ENCODE measurements around the gene MROH2A.

The MROH2A gene

DNA sequence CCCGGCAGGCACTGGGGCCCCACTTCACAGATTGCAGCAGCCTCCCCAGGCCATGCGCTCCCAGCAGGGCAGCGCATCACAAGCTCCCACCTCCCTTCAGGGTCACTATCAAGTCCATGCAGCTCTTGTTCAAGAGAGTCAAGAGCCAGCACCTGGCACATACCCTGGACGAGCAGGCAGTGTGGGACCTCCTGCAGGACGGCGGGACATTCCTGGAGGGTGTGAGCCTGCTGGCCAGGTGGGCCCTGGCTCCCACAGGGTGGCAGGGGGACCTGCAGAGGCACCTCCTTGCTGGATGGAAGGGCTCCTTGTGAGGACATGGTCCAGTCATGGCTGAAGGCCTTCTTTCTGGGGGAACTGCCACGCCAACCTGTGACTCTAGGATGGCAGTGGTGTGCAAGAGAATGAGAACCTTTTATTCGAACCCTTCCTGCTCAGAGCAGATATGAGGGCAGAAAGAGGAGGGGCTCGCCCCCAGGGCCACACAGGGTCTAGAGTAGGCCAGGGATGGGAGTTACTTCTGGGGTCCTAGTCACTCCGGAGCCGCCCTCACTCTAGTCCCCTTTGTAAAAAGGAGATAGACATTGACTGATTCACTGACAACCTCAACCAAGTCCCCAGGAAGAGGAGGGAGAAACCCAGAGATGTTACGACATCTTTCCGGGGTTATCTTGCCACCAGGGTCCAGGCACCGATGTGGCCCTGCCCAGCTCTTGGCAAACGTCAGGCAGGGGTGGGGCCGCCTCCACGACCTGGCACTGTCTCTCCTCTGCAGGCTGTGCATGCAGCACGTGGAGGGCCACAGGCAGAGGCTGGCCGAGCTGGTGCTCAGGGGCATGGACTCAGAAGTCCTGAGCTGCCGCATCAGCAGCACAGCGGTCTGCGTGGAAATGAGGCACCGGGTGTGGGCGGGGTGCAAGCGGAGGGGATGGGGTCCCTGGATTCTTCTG, 44.9 kb downstream of the MROH2A start:
- POLR2A ChIA-PET (ENCODE audit: low non-redundant PET) = no interaction called here
- TF ChIP-seq, protein P1, sequence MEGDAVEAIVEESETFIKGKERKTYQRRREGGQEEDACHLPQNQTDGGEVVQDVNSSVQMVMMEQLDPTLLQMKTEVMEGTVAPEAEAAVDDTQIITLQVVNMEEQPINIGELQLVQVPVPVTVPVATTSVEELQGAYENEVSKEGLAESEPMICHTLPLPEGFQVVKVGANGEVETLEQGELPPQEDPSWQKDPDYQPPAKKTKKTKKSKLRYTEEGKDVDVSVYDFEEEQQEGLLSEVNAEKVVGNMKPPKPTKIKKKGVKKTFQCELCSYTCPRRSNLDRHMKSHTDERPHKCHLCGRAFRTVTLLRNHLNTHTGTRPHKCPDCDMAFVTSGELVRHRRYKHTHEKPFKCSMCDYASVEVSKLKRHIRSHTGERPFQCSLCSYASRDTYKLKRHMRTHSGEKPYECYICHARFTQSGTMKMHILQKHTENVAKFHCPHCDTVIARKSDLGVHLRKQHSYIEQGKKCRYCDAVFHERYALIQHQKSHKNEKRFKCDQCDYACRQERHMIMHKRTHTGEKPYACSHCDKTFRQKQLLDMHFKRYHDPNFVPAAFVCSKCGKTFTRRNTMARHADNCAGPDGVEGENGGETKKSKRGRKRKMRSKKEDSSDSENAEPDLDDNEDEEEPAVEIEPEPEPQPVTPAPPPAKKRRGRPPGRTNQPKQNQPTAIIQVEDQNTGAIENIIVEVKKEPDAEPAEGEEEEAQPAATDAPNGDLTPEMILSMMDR (conservative IDR thresholded peaks at IDR 0.05; ENCODE audit: low read depth) = no peak
- CTCF ChIA-PET = interaction anchor here (0.7 kb wide), 1 partner anchor 1209 kb away, joined by 3 read pairs; no protein-coding TSS in a partner anchor
- DNase-seq (ENCODE audit: low spot score) = no peak
- H3K27ac ChIP-seq = no peak overlapping the region

DNA sequence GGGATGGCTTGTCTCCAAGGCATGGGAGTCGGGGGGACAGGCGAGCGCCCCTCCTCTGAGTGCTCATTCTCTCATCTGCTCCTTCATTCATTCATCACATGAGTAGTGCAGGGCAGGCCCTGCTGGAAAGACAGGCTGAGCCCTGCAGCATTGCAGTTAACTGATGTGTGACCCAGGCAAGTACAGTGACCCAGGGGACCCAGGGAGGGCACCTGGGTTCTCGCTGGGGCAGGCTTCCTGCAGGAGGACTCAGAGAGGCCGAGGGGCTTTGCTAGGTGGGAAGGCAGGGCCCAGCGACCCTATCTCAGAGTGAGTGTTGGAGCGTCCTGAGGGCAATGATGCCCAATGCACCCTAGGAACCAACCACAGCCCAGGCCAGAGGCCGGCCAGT, 45.6 kb downstream of the MROH2A start:
- POLR2A ChIA-PET (ENCODE audit: low non-redundant PET) = no interaction called here
- TF ChIP-seq, protein P1 (conservative IDR thresholded peaks at IDR 0.05; ENCODE audit: low read depth) = no peak
- CTCF ChIA-PET = no interaction called here
- no peak overlapping the region for H3K27ac ChIP-seq
- DNase-seq (ENCODE audit: low spot score) = no peak

DNA sequence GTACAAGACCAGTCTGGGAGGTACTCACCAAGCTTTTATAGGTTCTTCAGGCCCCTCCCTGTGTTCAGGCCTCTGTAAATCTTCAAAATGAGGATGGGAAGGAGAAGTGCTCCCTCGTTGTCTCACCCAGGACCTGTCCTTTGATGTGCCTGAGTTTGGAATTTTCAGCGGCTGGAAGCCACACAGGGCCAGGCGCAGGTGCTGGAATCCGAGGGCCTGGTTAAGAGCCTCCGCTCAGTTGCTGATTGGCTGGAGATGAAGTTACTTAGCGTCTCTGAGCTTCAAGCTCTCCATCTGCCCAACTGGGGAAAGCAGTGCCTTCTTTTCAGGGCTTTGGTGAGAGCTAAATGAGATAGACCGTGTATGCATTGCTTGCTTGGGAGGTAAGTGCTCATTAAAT, 46.2 kb downstream of the MROH2A start:
- no peak overlapping the region for H3K27ac ChIP-seq
- CTCF ChIA-PET = no interaction called here
- no peak for DNase-seq (ENCODE audit: low spot score)
- TF ChIP-seq, protein P1 (conservative IDR thresholded peaks at IDR 0.05; ENCODE audit: low read depth) = no peak
- POLR2A ChIA-PET (ENCODE audit: low non-redundant PET) = no interaction called here

DNA sequence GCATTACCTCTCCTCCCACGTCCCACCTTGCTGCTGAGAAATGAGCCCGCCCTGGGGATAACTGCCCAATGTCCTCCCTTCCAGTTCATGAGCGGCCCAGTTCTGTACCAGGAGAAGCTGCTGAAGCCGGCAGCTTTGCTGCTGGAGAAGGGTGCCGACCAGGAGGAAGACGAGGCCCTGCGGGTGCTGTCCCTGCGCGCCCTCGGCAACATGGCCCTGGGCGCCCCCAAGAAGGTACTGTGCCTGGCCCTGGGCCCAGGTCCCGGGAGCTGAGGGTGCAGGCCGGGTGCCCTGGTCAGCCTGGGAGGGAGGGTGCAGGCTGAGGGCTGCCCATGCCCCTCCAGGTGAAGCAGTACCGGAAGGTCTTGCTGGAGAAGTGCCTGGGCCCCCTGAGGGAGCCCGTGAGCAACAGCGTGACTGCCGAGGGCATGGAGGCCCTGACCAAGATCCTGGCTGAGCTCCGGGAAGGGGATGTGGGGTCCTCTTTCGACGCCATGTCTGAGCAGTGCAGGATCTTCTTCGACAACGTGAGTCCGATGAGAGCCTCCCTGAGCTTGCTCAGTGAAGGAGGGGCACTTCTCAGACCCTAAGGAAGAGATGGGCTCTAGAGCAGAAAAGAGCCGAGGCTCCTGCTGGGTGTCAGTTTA, 50.5 kb downstream of the MROH2A start:
- no peak overlapping the region for H3K27ac ChIP-seq
- ChIA-PET CTCF (interaction anchor here (0.6 kb wide), 1 partner anchor 386 kb away, joined by 5 read pairs; no protein-coding TSS in a partner anchor), POLR2A (ENCODE audit: low non-redundant PET) (no interaction called here)
- no peak for DNase-seq (ENCODE audit: low spot score)
- TF ChIP-seq, protein P1 (conservative IDR thresholded peaks at IDR 0.05; ENCODE audit: low read depth) = no peak

DNA sequence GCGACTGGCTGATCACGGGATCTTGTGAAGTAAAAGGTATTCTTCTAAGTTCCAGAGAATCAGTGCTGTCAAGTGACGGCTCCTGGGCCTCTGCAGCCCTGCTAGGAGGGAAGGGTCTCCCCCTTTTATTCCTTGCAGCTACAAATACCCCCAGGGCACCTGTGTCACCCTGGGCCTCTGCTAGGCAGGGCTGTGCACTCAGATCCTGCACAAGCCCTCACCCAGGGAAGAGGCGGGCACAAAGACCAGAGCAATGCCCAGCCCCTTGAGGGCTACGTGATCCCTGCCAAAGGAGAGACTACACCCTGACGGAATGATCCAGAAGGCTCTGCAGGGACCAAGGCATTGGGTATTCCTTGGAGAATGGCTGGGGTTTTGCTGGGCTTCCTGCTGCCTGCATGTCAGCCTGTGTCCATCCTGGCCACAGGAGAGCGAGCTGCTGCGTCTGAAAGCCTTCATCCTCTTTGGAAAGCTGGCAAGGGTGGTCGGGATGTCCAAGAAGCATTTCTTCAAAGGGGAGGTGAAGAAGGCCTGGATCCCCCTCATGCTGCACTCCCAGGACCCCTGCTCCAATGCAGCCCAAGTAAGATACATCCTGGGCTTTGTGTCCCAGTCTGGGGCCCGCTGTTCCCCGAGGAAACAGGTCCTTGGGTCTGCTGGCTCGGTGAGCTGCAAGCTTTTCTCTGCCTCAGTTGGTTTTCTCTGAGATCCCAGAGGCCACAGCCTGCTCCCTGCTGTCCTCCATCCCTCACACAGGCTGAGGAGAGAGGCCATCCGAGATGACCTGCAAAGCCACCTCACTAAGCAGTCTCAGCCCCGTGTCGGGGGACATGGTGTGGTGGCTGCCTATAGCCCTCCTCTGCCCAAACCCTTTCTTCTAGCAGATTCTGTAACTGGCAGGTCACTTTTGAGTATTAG, 51.3 kb downstream of the MROH2A start:
- CTCF ChIA-PET = interaction anchor here (0.6 kb wide), 1 partner anchor 432 kb away, joined by 3 read pairs; no protein-coding TSS in a partner anchor
- POLR2A ChIA-PET (ENCODE audit: low non-redundant PET) = no interaction called here
- TF ChIP-seq, protein P1 (conservative IDR thresholded peaks at IDR 0.05; ENCODE audit: low read depth) = no peak
- no peak overlapping the region for H3K27ac ChIP-seq
- no peak for DNase-seq (ENCODE audit: low spot score)

Data from RWPE1 (cell line).